GM21447 (cell line): ENCODE data around the gene KCTD13.
A peak's percentile ranks its signal among the peaks of the same experiment; 100 is the strongest.
"Not testable (repeated sequence)": the region's sequence is repeated elsewhere in the genome, so short reads cannot be mapped to it uniquely, and the experiment has no call there.

Experiments used
- ATAC-seq: cut with Tn5 transposase; IDR thresholded peaks from one replicate; pipeline ENCODE4 v1.9.1; 2021; ENCODE audit not compliant: unreplicated experiment

KCTD13 gene

GRCh38 chr16:29925781-29926710 is at the start of gene KCTD13:
KCTD13 (minus strand) TSS chr16:29926226; CDS start chr16:29926033, 193 bp downstream.
- ATAC-seq: peak; percentile 86

- ATAC-seq: no peak
These were observed 49.1 kb upstream of the KCTD13 start for GRCh38 chr16:29975134-29975538.

GRCh38 chr16:29974291-29975133 is 48.5 kb upstream of the KCTD13 start:
- no peak for ATAC-seq

- ATAC-seq: peak; percentile 78
These were observed 47.6 kb upstream of the KCTD13 start, which contains the start of gene TAOK2 for GRCh38 chr16:29973384-29974246. TAOK2 (plus strand) TSS chr16:29973868; CDS start chr16:29977773, 3,905 bp downstream.

GRCh38 chr16:29972992-29973383 is 47.0 kb upstream of the KCTD13 start:
- ATAC-seq: no peak

GRCh38 chr16:29972500-29972899 is 46.5 kb upstream of the KCTD13 start:
- ATAC-seq: no peak

- no peak for ATAC-seq
These were observed 45.3 kb upstream of the KCTD13 start for GRCh38 chr16:29971304-29971703.

- ATAC-seq: no peak
These were observed 42.2 kb upstream of the KCTD13 start for GRCh38 chr16:29968205-29968604.

- ATAC-seq: no peak
These were observed 37.2 kb upstream of the KCTD13 start for GRCh38 chr16:29963021-29963743.

GRCh38 chr16:29962344-29962994 is 36.4 kb upstream of the KCTD13 start:
- no peak for ATAC-seq

- ATAC-seq: peak; percentile 80
These were observed 35.7 kb upstream of the KCTD13 start, which contains the start of gene TMEM219 for GRCh38 chr16:29961479-29962343. TMEM219 (plus strand) TSS chr16:29962079; CDS start chr16:29963144, 1,065 bp downstream.

GRCh38 chr16:29961127-29961478 is 35.1 kb upstream of the KCTD13 start:
- ATAC-seq: no peak

GRCh38 chr16:29959821-29960220 is 33.8 kb upstream of the KCTD13 start:
- not testable (repeated sequence) for ATAC-seq

GRCh38 chr16:29959293-29959692 is 33.3 kb upstream of the KCTD13 start:
- ATAC-seq: no peak

GRCh38 chr16:29958756-29959155 is 32.7 kb upstream of the KCTD13 start:
- no peak for ATAC-seq

GRCh38 chr16:29951625-29952365 is 25.8 kb upstream of the KCTD13 start:
- no peak for ATAC-seq

- ATAC-seq: no peak
These were observed 24.9 kb upstream of the KCTD13 start for GRCh38 chr16:29950806-29951461.
